Cardiac fibroblast (primary cell): ENCODE measurements around the gene C19orf73.
A peak's percentile ranks its signal among the peaks of the same experiment; 100 is the strongest.

Experiments
- DNase-seq, 2 donors: peaks; one replicate each; pipeline versions ENCODE4 v3.0.0 to v3.0.0-alpha.2; 2010; ENCODE audit warnings: low read depth in 2 of 2
- H3K4me3 ChIP-seq, 2 donors: replicated peaks in 1 of 2; 1 replicate in 1 of 2; 2 replicates in 1 of 2; pipeline ENCODE4 v1.5.1; 2011; ENCODE audit warnings: low read depth in 2 of 2, low read length in 2 of 2, mild to moderate bottlenecking in 2 of 2, moderate library complexity in 1 of 2
- TF ChIP-seq, protein P1 (sequence below): IDR thresholded peaks from one replicate; pipeline ENCODE4 v1.5.1; 2011; ENCODE audit warnings: low read depth, mild to moderate bottlenecking, low read length, inconsistent platforms

Gene C19orf73

DNA sequence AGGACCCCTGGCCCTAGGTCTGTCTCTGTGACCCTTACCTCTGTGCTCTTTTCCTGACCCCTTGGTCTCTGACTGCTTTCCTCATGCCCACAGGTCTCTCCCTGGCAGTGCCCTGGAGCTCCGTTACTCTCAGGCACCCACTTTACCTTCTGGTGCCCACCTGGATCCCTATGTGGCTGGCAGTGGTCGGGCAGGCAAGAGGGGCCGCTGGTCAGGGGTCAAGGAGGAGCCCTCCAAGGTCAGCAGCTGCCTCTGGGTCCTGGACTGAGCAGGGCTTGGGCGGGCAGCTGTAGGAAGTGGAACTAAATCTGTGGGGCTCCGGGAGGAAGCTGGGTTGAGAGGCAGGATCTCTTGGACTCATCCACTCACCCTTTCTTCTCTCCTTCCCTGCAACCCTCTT lies 16.7 kb upstream of the C19orf73 start:
- no peak for DNase-seq
- TF ChIP-seq, protein P1, sequence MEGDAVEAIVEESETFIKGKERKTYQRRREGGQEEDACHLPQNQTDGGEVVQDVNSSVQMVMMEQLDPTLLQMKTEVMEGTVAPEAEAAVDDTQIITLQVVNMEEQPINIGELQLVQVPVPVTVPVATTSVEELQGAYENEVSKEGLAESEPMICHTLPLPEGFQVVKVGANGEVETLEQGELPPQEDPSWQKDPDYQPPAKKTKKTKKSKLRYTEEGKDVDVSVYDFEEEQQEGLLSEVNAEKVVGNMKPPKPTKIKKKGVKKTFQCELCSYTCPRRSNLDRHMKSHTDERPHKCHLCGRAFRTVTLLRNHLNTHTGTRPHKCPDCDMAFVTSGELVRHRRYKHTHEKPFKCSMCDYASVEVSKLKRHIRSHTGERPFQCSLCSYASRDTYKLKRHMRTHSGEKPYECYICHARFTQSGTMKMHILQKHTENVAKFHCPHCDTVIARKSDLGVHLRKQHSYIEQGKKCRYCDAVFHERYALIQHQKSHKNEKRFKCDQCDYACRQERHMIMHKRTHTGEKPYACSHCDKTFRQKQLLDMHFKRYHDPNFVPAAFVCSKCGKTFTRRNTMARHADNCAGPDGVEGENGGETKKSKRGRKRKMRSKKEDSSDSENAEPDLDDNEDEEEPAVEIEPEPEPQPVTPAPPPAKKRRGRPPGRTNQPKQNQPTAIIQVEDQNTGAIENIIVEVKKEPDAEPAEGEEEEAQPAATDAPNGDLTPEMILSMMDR: no peak
- H3K4me3 ChIP-seq: no peak overlapping the region

DNA sequence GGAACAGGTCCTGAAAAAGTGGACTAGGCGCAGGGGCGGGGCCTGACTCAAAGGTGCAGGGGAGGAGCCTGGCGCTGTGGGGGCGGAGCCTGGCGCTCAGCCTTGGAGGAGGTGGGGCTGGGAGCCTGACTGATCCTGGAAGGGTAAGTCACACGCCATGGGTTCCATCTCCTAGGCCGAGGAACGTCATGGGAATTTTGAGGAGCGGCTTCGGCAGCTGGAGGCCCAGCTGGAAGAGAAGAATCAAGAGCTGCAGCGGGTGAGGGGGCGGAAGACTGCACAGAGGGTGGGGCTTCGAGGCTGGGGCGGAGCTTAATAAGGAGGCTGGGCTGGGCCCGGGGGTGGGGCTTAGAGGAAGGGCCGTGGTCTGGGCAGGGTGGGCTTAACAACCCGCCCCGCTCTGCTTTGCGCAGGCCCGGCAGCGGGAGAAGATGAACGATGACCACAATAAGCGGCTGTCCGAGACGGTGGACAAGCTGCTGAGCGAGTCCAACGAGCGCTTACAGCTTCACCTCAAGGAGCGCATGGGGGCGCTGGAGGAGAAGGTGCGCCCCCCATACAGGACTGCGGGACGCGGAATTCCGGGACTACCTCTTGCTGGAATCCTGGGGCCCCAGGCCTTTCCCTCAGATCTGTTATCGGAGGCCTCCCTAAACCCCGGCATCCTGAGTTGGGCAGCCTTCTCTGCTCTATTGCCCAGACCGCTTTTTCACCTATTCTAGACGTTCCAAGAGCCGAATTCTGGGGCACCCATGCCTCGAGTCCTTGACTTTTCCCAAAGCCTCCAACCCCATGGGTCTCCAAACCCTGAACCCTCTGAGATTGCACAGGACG lies 14.9 kb upstream of the C19orf73 start:
- peak; percentile 55 to 65 for DNase-seq
- peak overlapping the region; percentile 7 to 19 for H3K4me3 ChIP-seq
- TF ChIP-seq, protein P1: no peak

DNA sequence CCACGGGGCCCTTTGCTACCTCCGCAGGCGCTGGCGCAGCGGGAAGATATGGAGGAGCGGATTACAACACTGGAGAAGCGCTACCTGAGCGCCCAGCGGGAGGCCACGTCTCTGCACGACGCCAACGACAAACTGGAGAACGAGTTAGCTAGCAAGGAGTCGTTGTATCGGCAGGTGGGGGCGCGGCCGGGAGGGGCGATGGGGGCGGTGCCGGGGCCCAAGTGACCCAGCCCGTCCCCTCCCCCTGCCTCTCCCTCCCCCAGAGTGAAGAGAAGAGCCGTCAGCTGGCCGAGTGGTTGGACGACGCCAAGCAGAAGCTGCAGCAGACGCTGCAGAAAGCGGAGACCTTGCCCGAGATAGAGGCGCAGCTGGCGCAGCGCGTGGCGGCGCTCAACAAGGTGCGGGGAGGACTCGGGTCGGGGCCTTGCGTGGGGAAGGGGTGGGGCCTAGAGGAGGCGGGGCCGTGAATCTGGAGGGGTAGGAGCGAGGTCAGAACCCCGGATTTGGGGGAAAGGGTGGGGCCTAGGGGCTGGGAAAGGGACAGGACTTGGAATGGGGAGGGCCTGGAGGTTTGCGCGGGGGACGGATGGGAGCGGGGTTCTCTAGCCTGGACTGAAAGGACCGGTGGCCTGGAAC lies 14.1 kb upstream of the C19orf73 start:
- peak overlapping the region in 1 of 2 donors; percentile 7 for H3K4me3 ChIP-seq
- DNase-seq: no peak

DNA sequence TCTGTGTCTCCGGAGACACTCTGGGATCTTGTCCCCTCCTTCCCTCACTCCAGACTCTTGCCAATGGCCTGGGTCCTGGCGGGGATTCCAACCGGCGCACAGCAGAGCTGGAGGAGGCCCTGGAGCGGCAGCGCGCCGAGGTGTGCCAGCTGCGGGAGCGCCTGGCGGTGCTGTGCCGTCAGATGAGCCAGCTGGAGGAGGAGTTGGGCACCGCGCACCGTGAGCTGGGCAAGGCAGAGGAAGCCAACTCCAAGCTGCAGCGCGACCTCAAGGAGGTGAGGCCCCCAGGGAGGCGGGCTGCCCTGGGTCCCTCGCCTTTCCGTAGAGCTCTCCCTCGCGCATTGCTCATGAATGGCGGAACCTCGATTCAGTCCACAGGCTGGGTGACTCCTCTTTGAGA lies 11.4 kb upstream of the C19orf73 start:
- no peak overlapping the region for H3K4me3 ChIP-seq
- TF ChIP-seq, protein P1: no peak
- no peak for DNase-seq

More for the DNA sequence above, 14.1 kb upstream of the C19orf73 start:
- TF ChIP-seq, protein P1: no peak

DNA sequence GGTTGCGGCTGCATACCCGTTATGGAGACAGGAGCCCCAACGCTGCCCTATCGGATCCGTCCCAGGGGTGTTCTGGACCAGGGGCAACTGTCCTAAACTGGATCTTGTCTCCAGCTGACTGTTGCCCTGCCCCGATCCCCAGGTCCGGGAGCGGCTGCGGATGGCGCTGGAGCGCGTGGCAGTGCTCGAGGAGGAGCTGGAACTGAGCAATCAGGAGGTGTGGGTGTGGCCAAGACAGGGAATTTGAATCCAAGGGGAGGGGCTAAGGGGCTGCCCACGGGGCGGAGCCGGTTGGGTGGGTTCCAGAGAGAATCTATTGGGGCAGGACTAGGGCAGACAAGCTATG lies 10.3 kb upstream of the C19orf73 start:
- no peak overlapping the region for H3K4me3 ChIP-seq
- TF ChIP-seq, protein P1: no peak
- DNase-seq: no peak

DNA sequence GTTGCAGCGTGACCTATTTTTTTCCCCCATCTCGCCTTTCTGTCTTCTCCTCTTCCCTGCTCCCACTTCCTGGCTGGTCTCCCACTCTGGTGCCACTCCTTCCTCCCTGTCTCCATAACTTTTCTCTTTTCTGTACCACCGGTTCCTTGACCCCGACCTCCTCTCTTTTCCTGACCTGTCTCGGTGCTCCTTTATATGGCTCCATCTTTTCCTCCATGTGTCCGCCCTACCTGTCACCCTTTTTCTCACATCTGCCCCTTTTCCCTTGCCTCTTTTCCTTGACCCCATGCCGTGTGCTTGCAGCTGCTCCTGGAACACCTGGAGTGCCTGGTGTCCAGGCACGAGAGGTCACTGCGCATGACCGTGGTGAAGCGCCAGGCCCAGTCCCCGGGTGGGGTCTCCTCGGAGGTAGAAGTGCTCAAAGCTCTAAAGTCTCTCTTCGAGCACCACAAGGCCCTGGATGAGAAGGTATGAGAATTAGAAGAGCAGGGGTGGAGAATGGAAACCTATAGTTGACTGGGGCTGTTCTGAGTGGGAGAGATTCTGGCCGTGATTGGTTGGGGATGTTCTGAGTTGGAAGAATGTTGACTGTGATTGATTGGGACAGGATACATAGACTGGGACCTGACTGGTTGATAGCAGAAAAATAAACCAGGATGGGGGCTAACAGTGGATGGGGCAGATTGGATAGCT lies 9.7 kb upstream of the C19orf73 start:
- no peak for DNase-seq
- no peak overlapping the region for H3K4me3 ChIP-seq
- TF ChIP-seq, protein P1: no peak
